Testis (tissue), 2 donors: ENCODE measurements around the gene IKBIP.

Experiments
- CTCF ChIP-seq, 3 experiments: fragments of 450-650 bp in 2 of 3; fragments of 200-600 bp in 1 of 3; sonication (generic) in 1 of 3; IDR thresholded peaks; one replicate each; pipeline ENCODE4 v1.5.1; 2016 to 2019; ENCODE audit warnings: antibody characterized with exemption in 3 of 3, mild to moderate bottlenecking in 2 of 3, moderate library complexity in 1 of 3
- POLR2A ChIP-seq: fragments of 450-650 bp; IDR thresholded peaks from one replicate; pipeline ENCODE4 v1.6.1; 2017; ENCODE audit warnings: antibody characterized with exemption, mild to moderate bottlenecking, moderate library complexity

- TF ChIP-seq CTCF (IDR thresholded peaks at IDR 0.05): no peak
- no peak for TF ChIP-seq POLR2A
Observed at GRCh38 chr12:98591209-98591608, 53.4 kb downstream of the IKBIP start.
